OCI-M2 (cell line): ENCODE results near the gene CAMTA2.

Source experiments
- DNase-seq: peaks from one replicate; lab custom pipeline; 2025; ENCODE audit not compliant: unreplicated experiment; lab: John Stamatoyannopoulos, UW

Gene CAMTA2

GRCh38 chr17:4948166-4948930, 39.1 kb downstream of the CAMTA2 start, which contains the start of gene PFN1:
Gene PFN1, minus strand, starts transcription at chr17:4948530. Its CDS starts 136 bp downstream, at chr17:4948394.
- no peak for DNase-seq

GRCh38 chr17:4947411-4948165, 39.9 kb downstream of the CAMTA2 start:
- no peak for DNase-seq

- no peak for DNase-seq
Observed at GRCh38 chr17:4947010-4947410, 40.5 kb downstream of the CAMTA2 start.

- no peak for DNase-seq
Observed at GRCh38 chr17:4946312-4946976, 41.0 kb downstream of the CAMTA2 start.

GRCh38 chr17:4945944-4946280, 41.6 kb downstream of the CAMTA2 start:
- no peak for DNase-seq

GRCh38 chr17:4945176-4945943, 42.1 kb downstream of the CAMTA2 start:
- DNase-seq = no peak

- no peak for DNase-seq
Observed at GRCh38 chr17:4944554-4945175, 42.8 kb downstream of the CAMTA2 start.

- no peak for DNase-seq
Observed at GRCh38 chr17:4944163-4944553, 43.3 kb downstream of the CAMTA2 start.

- no peak for DNase-seq
Observed at GRCh38 chr17:4942760-4943508, 44.5 kb downstream of the CAMTA2 start.

- no peak for DNase-seq
Observed at GRCh38 chr17:4941319-4941610, 46.2 kb downstream of the CAMTA2 start.

GRCh38 chr17:4940555-4941318, 46.7 kb downstream of the CAMTA2 start:
- DNase-seq = no peak

GRCh38 chr17:4939796-4940554, 47.5 kb downstream of the CAMTA2 start, which contains the start of the genes RNF167 and SLC25A11:
Gene RNF167, plus strand, starts transcription at chr17:4940268. Its CDS starts 642 bp downstream, at chr17:4940910.
Gene SLC25A11, minus strand, starts transcription at chr17:4940046. Its CDS starts 136 bp downstream, at chr17:4939910.
- peak; percentile 71 for DNase-seq

- no peak for DNase-seq
Observed at GRCh38 chr17:4939546-4939795, 48.0 kb downstream of the CAMTA2 start.

- DNase-seq = no peak
Observed at GRCh38 chr17:4938688-4939545, 48.6 kb downstream of the CAMTA2 start.

- no peak for DNase-seq
Observed at GRCh38 chr17:4938069-4938491, 49.4 kb downstream of the CAMTA2 start.

- no peak for DNase-seq
Observed at GRCh38 chr17:4937553-4937952, 49.9 kb downstream of the CAMTA2 start.

GRCh38 chr17:4936436-4936835, 51.0 kb downstream of the CAMTA2 start:
- no peak for DNase-seq

GRCh38 chr17:4935650-4936049, 51.8 kb downstream of the CAMTA2 start:
- no peak for DNase-seq
